Kidney (tissue), 14 donors: ENCODE results near the gene SAV1. TPM values are rescaled to one million over a fixed set of nuclear protein-coding genes. Genes with fewer than 3 reads are reported as not detected.

Experiments used
- DNase-seq, 5 donors: peaks; one replicate each; pipeline ENCODE4 v3.0.0-alpha.2; 2013 to 2020
- FAIRE-seq: peaks from 2 replicates; lab custom pipeline; 2012; peaks lifted over from hg19 to GRCh38; lab: Jason Lieb, UNC
- H3K27ac ChIP-seq, 2 donors: one replicate each; pipeline ENCODE4 v1.7.0; 2013; ENCODE audit warnings: low read depth in 2 of 2, low read length in 2 of 2, inconsistent platforms in 1 of 2
- H3K27me3 ChIP-seq: one replicate; pipeline ENCODE4 v1.7.1; 2013; ENCODE audit warnings: low read length, inconsistent platforms; ENCODE audit not compliant: control insufficient read depth, insufficient read depth
- H3K36me3 ChIP-seq, 3 donors: one replicate each; pipeline versions ENCODE4 v1.7.0 to v1.7.1; 2013; ENCODE audit warnings: low read length in 3 of 3, control low read depth in 1 of 3, inconsistent platforms in 1 of 3; ENCODE audit not compliant: insufficient read depth in 3 of 3, control insufficient read depth in 2 of 3
- H3K4me1 ChIP-seq, 3 donors: one replicate each; pipeline versions ENCODE4 v1.7.0 to v1.7.1; 2013; ENCODE audit warnings: low read length in 3 of 3, inconsistent platforms in 1 of 3, low read depth in 1 of 3; ENCODE audit not compliant: control insufficient read depth in 2 of 3, insufficient read depth in 2 of 3
- H3K4me3 ChIP-seq, 3 donors: one replicate each; pipeline versions ENCODE4 v1.7.0 to v1.8.1; 2013; ENCODE audit warnings: low read length in 3 of 3, control low read depth in 1 of 3, inconsistent platforms in 1 of 3
- H3K9ac ChIP-seq, 3 donors: one replicate each; pipeline versions ENCODE4 v1.7.0 to v1.7.1; 2013; ENCODE audit warnings: low read length in 3 of 3, control low read depth in 1 of 3, inconsistent platforms in 1 of 3
- H3K9me3 ChIP-seq, 3 donors: one replicate each; pipeline versions ENCODE4 v1.7.0 to v1.7.1; 2013; ENCODE audit warnings: low read length in 3 of 3, control low read depth in 1 of 3, inconsistent platforms in 1 of 3; ENCODE audit not compliant: control insufficient read depth in 2 of 3, insufficient read depth in 1 of 3
- intact Hi-C: fragments of 100-400 bp; cut with DNase I; formaldehyde crosslinking; loops from one replicate; pipeline ENCODE4 v1.11.1; 2022
- polyA plus RNA-seq: library from polyadenylated mRNA; stranded (reverse); fragments of 350-450 nt; fragmentation: Illumina TruSeq; extraction: RNeasy Lipid Tissue Mini Kit (QIAGEN cat#74804); gene quantifications from one replicate; pipeline ENCODE4 v1.2.3, GENCODE V29; 2014; ENCODE audit warnings: low read depth, low replicate concordance; ENCODE audit not compliant: insufficient read depth
- total RNA-seq: library from RNA; stranded (reverse); fragmentation: NEBNext Ultra II Directional; extraction: Animal tissue kit (Norgen Biotek cat#: 25700); gene quantifications from one replicate; pipeline ENCODE4 v1.2.1, GENCODE V29; 2021
- TF ChIP-seq, protein P1 (sequence below): IDR thresholded peaks from 3 replicates; pipeline ENCODE4 v1.5.1; 2012; ENCODE audit warnings: mild to moderate bottlenecking, moderate library complexity, borderline replicate concordance; ENCODE audit not compliant: insufficient read depth; ENCODE audit errors: extremely low read depth
- donor health status: control.
- donor health status: control.
- donor health status: control.
- donor health status: control.
- donor health status: control.
- donor health status: DM: yes; HTN: yes; CAD: no.
- donor health status: Normal renal cell carcinoma (clear cell type).

SAV1 gene
- total and polyA plus RNA-seq, 2 donors from 2014 or later, result 18.5 to 36.9 TPM

DNA sequence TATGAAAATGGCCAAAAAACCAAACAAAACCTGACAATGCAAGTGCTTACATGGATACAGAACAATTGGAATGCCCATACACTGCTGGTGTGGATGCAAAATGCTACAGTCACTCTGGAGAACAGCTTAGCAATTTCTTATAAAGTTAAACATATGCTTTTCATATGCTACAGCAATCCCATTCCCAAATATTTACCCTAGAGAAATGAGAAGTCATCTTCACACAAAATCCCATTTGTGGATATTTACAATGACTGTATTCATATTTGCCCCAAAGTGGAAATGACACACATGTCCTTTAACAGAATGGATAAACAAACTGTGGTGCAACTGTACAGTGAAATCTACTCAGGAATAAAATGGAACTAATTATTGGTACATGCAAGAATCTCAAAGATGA, 20.4 kb downstream of the SAV1 start:
- Histone ChIP-seq H3K36me3 (peaks cover 0 to 3% (median 0%) of the 10 kb centered on the region in 3 donors), H3K27me3 (no peaks in the 10 kb centered on the region), H3K9me3 (no peaks in the 10 kb centered on the region), H3K4me1 (peaks cover 0 to 2% (median 0%) of the 10 kb centered on the region in 3 donors), H3K27ac (no peak overlapping the region), H3K9ac (no peak overlapping the region), H3K4me3 (no peak overlapping the region)
- FAIRE-seq (no peak), DNase-seq (no peak)
- intact Hi-C loops, result no loop called here
- TF ChIP-seq, protein P1, sequence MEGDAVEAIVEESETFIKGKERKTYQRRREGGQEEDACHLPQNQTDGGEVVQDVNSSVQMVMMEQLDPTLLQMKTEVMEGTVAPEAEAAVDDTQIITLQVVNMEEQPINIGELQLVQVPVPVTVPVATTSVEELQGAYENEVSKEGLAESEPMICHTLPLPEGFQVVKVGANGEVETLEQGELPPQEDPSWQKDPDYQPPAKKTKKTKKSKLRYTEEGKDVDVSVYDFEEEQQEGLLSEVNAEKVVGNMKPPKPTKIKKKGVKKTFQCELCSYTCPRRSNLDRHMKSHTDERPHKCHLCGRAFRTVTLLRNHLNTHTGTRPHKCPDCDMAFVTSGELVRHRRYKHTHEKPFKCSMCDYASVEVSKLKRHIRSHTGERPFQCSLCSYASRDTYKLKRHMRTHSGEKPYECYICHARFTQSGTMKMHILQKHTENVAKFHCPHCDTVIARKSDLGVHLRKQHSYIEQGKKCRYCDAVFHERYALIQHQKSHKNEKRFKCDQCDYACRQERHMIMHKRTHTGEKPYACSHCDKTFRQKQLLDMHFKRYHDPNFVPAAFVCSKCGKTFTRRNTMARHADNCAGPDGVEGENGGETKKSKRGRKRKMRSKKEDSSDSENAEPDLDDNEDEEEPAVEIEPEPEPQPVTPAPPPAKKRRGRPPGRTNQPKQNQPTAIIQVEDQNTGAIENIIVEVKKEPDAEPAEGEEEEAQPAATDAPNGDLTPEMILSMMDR, result no peak

DNA sequence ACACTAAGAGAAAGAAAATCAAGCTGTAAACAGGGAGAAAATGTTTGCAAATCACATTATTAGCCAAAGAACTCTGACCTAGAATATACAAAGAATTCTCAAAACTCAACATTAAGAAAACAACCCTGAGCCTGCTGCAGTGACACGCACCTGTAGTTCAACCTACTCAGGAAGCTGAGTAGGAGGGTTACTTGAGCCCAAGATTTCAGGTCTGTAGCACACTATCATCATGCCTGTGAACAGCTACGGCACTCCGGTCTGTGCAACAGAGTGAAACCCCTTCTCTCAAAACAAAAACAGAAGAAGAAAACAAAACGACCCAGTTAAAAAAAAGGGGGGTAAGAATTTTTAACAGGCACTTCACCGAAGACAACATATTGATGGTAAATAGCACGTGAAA, 20.8 kb downstream of the SAV1 start:
- Histone ChIP-seq H3K4me1 (peaks cover 0 to 2% (median 0%) of the 10 kb centered on the region in 3 donors), H3K9ac (no peak overlapping the region), H3K27ac (no peak overlapping the region), H3K27me3 (no peaks in the 10 kb centered on the region), H3K36me3 (peaks cover 0 to 3% (median 0%) of the 10 kb centered on the region in 3 donors), H3K9me3 (no peaks in the 10 kb centered on the region), H3K4me3 (no peak overlapping the region)
- DNase-seq (peak in 3 of 5 donors; percentile 15 to 36 (median 20)), FAIRE-seq (no peak)
- intact Hi-C loops, result no loop called here
- TF ChIP-seq, protein P1, result no peak

DNA sequence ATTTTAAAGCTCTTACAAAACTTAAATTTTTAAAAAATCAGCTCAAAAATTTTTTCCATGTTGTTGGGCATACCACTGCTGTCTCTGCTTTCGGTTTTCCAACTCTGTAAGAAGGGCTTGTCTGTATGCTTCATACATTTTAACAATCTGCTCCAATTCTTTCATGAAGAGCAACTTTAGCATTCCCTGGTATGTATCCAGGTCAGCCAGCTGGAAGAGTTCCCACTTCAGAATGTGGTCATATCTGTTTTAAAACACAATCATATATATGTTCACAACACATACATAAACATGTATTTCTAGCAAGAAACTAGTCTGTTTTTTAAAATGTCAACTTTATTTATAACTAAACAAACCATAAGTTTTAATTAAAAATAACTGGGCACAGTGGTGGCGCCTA, 33.0 kb downstream of the SAV1 start:
- FAIRE-seq, result no peak
- no peak for DNase-seq

More for the DNA sequence above, 33.0 kb downstream of the SAV1 start:
- intact Hi-C loops, result no loop called here
- Histone ChIP-seq H3K27ac (no peak overlapping the region), H3K4me3 (no peak overlapping the region), H3K27me3 (no peaks in the 10 kb centered on the region), H3K4me1 (no peaks in the 10 kb centered on the region), H3K9me3 (no peaks in the 10 kb centered on the region), H3K9ac (no peak overlapping the region), H3K36me3 (peaks cover 0 to 6% (median 0%) of the 10 kb centered on the region in 3 donors)
- TF ChIP-seq, protein P1, result no peak
